Measurements from ENCODE around the gene LMO3. TPM values are rescaled to one million over a fixed set of nuclear protein-coding genes. Genes with fewer than 3 reads are reported as not detected.

LMO3 gene
- total RNA-seq = 10 to 100 TPM; 46.2 to 67.2 TPM

DNA sequence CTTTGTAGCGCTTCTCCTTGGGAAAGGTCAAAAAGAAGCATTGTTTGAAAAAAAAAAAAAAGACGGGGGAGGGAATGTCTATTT lies at the start of gene LMO3:
Gene LMO3, minus strand, starts transcription at position 46 of the 84 bp plus-strand sequence. CDS start 5,302 bp downstream, outside the sequence.
- ATAC-seq = no peak
- DNase-seq = no peak
- Histone ChIP-seq H3K27ac (peak within 1 kb of the TSS; percentile 77 to 88 (median 80)), H3K27me3 (no peaks in the 10 kb centered on the region), H3K36me3 (replicated peaks in 1 of 2; ENCODE audit: insufficient read depth in 1 of 2, low read depth in 2 of 2) (no peaks in the 10 kb centered on the region), H3K9me3 (no peaks in the 10 kb centered on the region), H3K4me1 (peaks cover 8% of the 10 kb centered on the region), H3K4me3 (peak within 1 kb of the TSS; percentile 36 to 50)
- WGBS, 2 donors = 3 to 4% methylated on average over 2 of the region's 2 CpGs
- intact Hi-C loops (cut with DNase I) = no loop called here
- TF ChIP-seq, protein P1, sequence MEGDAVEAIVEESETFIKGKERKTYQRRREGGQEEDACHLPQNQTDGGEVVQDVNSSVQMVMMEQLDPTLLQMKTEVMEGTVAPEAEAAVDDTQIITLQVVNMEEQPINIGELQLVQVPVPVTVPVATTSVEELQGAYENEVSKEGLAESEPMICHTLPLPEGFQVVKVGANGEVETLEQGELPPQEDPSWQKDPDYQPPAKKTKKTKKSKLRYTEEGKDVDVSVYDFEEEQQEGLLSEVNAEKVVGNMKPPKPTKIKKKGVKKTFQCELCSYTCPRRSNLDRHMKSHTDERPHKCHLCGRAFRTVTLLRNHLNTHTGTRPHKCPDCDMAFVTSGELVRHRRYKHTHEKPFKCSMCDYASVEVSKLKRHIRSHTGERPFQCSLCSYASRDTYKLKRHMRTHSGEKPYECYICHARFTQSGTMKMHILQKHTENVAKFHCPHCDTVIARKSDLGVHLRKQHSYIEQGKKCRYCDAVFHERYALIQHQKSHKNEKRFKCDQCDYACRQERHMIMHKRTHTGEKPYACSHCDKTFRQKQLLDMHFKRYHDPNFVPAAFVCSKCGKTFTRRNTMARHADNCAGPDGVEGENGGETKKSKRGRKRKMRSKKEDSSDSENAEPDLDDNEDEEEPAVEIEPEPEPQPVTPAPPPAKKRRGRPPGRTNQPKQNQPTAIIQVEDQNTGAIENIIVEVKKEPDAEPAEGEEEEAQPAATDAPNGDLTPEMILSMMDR (IDR thresholded peaks at IDR 0.05) = no peak
- no peak for TF ChIP-seq POLR2A (IDR thresholded peaks at IDR 0.05)

DNA sequence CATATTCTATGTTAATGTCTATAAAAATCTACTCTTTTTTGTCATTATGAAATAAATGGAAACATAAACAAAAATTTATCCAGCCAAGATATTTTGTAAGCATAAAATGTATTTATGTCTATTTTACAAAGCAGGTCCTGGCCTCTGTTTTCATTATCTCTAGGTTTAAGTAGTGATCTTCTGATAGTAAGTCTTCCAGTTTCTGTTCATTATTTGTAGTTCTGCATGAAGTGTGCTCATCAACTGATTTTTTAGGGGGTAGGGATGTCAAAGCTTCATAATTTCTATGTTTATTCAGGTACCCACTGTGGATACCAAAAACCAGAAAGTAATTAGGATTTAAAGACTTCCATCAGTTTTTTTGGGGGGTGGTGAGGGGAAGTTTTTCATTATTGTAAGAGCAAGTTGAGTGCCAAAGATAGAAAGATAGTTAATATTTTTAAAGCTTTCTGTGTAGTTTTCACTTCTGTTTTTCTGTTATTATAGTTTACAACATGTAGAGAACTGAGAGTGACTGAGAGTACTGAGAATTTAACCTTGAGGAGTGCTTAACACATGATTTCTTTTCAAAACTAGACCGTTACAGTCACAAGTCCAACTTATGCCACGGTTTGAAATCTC lies 30.6 kb upstream of the LMO3 start:
- ATAC-seq (no peak), DNase-seq (no peak)
- Histone ChIP-seq H3K27ac (no peak overlapping the region), H3K9me3 (no peaks in the 10 kb centered on the region), H3K36me3 (replicated peaks in 1 of 2; ENCODE audit: insufficient read depth in 1 of 2, low read depth in 2 of 2) (no peaks in the 10 kb centered on the region), H3K4me1 (no peaks in the 10 kb centered on the region), H3K4me3 (no peak overlapping the region), H3K27me3 (no peaks in the 10 kb centered on the region)
- WGBS, 2 donors = 80 to 85% methylated on average over 2 of the region's 2 CpGs
- TF ChIP-seq, protein P1 (IDR thresholded peaks at IDR 0.05) = no peak
- TF ChIP-seq POLR2A (IDR thresholded peaks at IDR 0.05) = no peak
- intact Hi-C loops (cut with DNase I) = no loop called here

DNA sequence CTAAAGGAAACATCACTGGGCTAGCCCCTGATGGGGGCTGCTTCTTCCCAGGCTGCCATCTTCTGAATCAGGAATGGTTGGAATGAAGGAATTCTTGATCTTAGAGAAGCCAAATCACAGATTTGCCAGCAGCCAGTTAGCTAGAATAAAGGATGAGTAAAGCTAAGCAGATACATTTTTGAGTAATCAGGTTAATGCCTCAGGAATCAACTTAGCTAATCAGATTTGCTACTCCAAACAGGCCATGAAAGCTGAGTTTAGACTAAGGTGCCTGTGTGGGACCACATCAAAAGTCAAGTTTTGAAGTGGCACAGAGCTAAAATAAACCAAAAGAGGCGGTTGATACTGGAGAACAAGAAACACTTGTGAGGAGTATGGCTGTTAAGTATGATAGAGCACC lies 28.8 kb upstream of the LMO3 start:
- Histone ChIP-seq H3K4me1 (no peaks in the 10 kb centered on the region), H3K27me3 (no peaks in the 10 kb centered on the region), H3K4me3 (no peak overlapping the region), H3K36me3 (replicated peaks in 1 of 2; ENCODE audit: insufficient read depth in 1 of 2, low read depth in 2 of 2) (no peaks in the 10 kb centered on the region), H3K9me3 (no peaks in the 10 kb centered on the region), H3K27ac (no peak overlapping the region)
- DNase-seq = no peak
- intact Hi-C loops (cut with DNase I) = no loop called here
- TF ChIP-seq POLR2A (IDR thresholded peaks at IDR 0.05) = no peak
- TF ChIP-seq, protein P1 (IDR thresholded peaks at IDR 0.05) = no peak
- 75 to 77% methylated on average over 1 of the region's 1 CpG for WGBS, 2 donors
- ATAC-seq = no peak

DNA sequence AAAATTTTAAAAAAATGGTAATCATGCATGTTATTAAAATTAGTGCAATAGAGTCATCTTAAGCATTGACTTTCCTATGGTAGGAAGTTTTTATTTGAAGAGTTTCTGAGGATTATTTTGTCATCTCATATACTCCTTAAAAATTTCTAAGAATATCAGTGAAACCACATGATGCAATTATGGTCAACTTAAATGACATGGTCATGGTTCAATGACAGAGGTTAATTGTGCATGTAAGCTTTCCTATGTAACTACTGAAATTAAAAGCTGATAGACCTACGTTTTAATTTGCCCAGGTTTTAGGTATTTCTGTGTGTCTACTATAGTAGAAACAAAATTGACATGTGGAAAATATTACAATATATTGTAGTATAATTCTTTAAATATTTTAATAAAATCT lies 21.0 kb upstream of the LMO3 start:
- Histone ChIP-seq H3K36me3 (replicated peaks in 1 of 2; ENCODE audit: insufficient read depth in 1 of 2, low read depth in 2 of 2) (no peaks in the 10 kb centered on the region), H3K27me3 (no peaks in the 10 kb centered on the region), H3K9me3 (no peaks in the 10 kb centered on the region), H3K27ac (no peak overlapping the region), H3K4me3 (no peak overlapping the region), H3K4me1 (no peaks in the 10 kb centered on the region)
- no peak for ATAC-seq
- TF ChIP-seq POLR2A (IDR thresholded peaks at IDR 0.05) = no peak
- TF ChIP-seq, protein P1 (IDR thresholded peaks at IDR 0.05) = no peak
- DNase-seq = no peak
- intact Hi-C loops (cut with DNase I) = no loop called here
- WGBS, 2 donors = 53 to 63% methylated on average over 1 of the region's 1 CpG

DNA sequence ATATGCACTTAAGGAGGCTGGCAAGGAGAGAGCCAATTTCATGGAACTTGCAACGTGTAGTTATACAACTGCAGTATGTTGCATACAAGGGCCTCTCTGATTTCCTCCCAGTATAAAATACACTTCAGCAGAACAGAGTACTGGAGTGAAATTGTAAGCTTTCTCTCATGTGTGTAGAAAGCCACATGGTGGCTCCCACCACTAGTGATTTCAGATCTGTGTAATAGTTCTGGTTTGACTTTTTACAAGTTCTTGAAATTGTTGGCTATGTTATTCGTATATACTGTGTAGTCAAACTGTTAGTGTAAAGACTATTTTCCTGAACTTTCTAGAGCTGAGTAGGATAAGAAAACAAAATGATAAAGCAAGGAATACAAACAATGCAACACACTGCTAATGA lies 16.4 kb upstream of the LMO3 start:
- ATAC-seq = peak; percentile 59
- DNase-seq = peak in 1 of 4 donors; percentile 36
- Histone ChIP-seq H3K36me3 (replicated peaks in 1 of 2; ENCODE audit: insufficient read depth in 1 of 2, low read depth in 2 of 2) (no peaks in the 10 kb centered on the region), H3K27me3 (no peaks in the 10 kb centered on the region), H3K4me3 (no peak overlapping the region), H3K4me1 (no peaks in the 10 kb centered on the region), H3K27ac (no peak overlapping the region), H3K9me3 (peaks cover 0 to 5% (median 1%) of the 10 kb centered on the region in 3 donors)
- intact Hi-C loops (cut with DNase I) = no loop called here
- WGBS, 2 donors = 24 to 29% methylated on average over 2 of the region's 2 CpGs
- TF ChIP-seq POLR2A (IDR thresholded peaks at IDR 0.05) = no peak
- TF ChIP-seq, protein P1 (IDR thresholded peaks at IDR 0.05) = peak in 2 of 7 experiments; percentile 19 to 43

Measured in body of pancreas (tissue), 4 donors.